Cerebellar nuclear complex (tissue), 1 donor: ENCODE measurements around the gene RIN3.

Experiments
- DNase-seq, 2 experiments: peaks; one replicate each; lab custom pipeline; 2025; lab: John Stamatoyannopoulos, UW

The RIN3 gene

DNA sequence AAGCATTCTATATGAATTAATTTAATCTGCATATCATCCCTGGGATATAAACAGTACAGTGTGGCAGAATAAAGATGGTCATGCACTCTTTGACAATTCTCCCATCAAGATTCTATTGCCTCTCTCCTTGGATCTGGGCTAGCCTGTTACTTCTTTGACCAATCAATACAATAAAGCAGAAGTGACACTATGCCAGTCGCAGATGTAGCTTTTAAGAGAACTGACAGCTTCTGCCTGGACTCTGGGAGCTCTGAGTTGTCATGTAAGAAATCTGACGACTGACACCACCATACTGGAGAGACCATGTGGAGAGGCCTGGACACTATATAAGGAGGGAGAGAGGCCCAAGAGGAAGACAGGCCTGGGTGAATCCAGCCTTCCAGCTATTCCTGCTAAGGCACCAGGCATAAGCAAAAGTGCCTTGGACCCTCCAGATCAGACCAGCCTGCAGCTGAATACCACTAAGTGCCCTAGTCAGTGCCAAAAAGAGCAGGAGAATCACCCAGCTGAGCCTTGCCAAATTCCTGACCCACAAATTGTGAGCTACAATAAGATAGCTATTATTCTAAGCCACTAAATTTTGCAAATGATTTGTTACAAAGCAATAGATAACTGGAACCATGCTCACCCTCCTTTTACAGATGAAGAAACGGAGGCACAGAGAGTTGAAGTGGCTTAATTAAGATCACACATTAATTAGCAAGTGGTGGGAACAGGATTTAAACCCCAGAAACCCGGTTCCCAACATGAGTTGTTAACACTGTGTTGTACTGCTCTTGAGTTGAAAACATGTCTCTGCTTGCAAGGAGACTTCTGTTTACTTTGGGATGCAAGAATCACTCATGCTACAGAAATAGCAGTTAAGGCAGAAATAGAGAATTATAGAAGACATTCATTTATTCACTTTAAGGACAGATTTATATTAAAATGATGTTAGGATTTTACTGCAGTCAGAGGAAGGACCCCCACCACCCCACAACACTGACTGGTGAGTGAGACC, 84.6 kb downstream of the RIN3 start:
- no peak for DNase-seq

DNA sequence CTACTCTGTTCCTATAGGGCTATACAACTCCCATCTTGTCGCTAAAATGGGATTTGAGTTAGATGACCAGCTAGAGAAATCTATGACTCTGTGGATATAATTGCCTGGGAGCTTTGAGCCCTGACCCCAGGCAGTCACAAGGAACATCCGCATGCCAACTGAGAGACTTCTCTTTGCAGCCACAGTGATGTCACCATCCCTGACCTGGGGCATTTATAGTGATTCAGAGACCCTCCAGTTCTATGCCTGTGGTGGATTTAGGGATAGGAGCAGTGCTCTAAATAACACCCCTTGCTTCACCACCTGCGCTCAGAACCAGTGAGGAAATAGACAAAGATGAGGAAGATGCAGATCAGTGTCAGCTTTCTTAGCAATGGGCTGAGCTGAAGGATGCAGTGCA, 86.2 kb downstream of the RIN3 start:
- DNase-seq: no peak

DNA sequence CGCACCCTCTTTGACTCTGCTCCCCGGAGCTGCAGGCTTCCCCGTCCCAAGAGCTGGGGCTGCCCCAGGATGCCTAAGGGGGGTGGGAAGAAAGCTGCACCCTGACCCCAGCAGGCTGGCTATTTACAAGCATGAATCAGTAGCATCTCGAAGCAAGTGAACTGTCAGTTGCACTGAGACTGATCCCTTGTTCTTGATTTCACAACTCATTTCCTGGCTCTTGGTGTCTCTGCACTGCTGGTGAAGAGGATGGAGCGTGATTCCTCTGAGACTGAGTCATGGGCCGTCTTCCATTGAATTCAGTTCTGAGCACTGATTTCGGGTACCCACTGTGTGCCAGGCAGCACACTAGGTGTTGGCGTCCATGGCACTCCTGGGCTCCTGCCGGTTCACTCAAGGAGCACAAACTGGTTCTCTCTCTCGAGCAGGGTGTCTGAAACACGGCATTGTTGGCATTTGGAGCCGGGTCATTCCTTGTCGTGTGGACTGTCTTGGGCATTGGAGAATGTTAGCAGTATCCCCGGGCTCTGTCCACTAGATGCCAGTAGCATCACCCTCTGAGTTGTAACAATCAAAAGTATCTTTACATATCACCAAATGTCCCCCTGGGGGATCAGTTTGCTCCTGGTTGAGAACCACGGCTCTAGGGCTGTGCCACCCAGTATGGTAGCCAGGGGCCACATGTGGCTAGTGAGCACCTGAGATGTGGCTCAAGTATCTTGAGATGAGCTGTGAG, 86.9 kb downstream of the RIN3 start:
- no peak for DNase-seq

DNA sequence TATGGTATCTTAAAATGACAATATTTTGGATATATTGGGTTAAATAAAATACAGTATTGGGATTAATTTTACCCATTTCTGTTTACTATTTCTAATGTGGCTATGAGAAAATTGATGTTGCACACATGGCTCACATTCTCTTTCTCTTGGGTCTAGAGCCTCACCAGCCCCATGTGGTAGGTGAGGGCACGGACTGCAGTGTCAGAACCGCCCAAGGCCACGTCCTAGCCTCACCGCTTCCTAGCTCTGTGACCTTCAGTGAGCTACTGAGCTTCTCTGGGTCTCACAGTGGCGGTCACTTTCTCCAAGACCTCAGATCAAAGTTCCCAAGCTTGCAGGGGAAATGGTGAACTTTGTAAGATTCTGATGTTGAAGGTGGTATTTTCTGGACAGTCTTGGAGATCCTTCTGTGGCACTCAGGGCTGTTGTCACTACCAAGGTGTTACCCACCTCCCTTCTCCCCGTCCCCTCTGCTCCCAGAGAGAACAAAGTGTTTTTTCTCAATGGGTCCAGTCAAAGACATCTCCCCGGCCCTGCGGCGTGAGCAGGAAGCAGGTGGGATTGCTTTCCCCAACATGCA, 87.6 kb downstream of the RIN3 start:
- no peak for DNase-seq

DNA sequence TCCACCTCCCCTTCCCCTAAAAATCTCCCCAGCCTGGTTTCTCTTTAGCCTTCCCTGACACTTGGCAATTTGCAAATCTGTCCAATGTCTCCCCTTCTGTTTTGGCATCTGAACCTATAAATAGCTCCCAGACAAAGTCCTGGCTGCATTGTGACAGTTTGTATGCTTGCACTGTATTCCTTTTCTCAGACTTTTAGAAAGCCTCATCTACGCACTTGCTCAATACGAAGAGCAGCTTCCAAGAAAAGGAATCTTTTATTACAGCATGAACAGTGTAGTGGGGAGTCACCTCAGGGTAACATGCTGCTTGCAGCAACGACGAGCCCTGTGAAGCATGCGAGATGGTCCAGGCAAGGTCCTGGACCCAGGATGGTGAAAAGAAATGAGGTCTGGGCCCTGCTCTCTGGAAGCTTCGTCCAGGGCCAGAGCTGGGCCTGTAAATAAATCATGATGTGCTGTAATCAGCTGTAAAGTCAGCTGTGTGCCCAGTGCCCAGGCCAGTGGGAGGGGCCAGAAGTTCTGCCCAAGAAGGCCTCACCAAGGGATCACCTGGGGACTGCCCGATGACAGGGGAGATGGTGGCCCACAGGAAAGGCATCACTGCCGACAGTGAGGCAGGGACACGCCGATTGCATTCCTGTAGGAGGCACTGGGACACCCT, 88.3 kb downstream of the RIN3 start:
- no peak for DNase-seq

DNA sequence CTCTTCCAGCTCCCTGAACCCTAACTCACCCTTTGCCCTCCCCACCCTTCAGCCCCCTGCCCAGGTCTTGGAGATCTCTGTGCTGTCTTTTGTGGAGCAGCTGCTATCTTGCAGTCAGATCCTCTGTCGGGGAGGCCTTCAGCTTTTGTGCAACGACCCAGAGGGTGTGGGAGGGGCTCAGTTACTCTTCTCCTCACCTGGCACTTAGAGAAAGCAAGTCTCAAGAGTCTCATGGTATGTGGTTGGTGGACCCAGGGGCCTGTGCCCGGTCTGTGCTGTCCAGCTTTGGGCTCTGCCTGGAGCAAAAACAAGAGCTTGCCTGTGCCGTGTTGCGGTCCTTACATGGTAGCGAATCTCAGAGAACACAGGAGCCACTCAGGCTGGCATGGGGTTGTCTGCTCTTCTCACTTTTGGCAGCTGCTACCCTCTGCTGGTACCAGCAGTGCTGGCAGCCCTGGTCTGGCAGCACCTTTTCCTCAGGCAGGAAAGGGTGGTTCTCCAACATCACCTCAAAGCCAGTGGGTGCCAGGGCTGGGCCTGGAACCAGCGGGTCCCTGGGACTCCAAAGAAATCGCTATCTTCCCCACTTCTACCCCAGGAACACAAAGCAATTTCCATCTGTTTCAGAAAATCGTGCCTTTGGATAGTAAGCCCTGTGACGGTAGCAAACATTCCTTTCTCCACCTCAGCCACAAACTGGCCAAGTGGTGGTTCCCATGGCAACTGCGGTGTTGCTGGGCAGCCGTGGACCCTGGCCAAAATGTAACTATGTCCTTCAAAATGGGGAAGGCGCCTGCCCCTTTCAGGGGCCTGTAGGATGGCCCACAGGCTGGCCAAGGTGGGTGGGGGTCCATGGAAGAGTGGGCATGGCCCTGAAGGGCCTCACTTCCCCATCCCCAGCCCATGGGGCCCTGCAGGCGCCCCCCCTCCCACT, 90.0 kb downstream of the RIN3 start:
- peak; percentile 11 to 51 for DNase-seq

DNA sequence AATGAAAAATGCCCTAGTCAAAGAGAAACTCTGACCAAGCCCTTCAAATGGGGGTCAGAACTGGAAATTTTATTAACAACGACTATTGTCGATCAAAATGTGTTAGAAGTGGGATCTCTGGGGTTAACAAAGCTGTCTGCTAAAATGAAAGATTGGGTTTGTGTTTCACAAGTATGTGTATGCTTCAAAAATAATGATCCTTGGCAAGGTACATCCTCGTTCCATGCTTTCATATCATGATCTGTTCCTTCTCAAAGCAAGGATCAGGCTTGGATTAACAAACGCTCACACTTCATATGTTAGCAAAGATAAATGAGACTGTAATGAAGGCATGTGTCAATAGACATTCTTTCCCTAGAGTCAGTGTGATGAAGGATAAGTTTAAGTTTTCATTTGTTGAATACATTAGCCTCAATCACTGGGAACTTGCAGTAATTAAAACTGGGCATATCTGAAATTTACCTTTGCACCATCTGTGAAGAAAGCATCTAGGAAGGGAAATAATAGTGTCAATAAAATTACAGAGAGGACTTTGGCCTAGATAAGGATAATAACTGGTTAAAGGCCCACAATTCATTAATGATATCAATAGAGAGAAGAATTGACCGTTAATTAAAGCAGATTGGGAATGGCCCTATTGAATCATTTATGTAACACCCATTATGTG, 91.8 kb downstream of the RIN3 start:
- DNase-seq: no peak

DNA sequence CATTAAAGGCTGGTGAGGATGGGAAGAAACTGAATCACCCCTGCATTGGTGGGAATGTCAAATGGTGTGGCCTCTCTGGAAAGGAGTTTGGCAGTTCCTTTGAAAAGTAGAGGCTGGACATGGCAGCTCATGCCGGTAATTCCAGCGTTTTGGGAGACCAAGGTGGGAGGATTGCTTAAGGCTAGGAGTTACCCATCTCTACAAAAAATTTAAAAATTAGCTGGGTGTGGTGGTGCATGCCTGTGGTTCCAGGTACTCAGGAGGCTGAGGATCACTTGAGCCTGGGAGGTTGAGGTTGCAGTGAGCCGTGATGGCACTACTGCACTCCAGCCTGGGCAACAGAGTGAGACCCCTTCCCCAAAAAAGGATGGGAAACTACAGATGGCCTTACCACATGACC, 93.7 kb downstream of the RIN3 start:
- DNase-seq: no peak

DNA sequence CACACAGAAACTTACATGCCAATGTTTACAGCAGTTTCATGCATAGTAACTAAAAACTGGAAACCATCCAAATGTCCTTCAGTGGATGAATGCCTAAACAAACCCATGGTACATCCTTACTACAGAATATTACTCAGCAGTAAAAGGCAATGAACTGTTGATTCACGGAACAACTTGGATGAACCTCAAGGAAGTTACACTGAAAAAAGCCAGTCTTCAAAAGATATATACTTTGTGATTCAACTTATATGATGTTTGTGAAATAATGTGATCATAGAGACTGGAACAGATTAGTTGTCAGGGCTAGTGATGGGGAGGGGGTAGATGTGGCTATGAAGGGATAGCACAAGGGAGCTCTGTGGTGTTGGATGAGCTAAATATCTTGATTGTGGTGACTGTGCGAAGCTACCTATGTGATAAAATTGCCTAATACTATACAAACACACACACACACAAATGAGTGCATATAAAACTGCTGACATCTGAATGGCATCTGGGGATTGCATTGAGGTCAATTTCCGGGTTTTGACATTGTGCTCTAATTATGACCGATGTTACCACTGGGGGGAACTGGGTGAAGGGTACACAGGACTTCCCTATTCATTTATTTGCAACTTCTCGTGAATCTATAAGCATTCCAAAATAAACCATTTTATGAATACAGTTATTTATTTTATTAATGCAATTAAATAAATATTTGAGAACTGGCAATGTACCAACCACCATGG, 94.3 kb downstream of the RIN3 start:
- DNase-seq: no peak

DNA sequence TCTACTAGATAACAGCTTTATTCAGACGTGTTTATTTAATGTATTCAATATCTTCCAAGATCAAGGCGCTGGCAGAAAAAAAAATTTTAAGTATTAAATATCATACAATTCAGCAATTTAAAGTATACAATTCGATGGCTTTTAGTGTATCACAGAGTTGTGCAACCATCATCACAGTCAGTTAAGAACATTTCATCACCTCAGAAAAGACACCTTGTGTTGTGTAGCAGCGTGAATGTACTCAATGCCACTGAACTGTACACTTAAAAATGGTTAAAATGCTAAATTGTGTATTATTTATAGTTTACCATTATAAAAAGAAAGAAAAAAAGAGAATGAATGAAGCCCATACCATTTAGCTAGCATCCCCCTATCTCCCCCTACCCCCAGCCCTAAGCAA, 96.4 kb downstream of the RIN3 start:
- no peak for DNase-seq

DNA sequence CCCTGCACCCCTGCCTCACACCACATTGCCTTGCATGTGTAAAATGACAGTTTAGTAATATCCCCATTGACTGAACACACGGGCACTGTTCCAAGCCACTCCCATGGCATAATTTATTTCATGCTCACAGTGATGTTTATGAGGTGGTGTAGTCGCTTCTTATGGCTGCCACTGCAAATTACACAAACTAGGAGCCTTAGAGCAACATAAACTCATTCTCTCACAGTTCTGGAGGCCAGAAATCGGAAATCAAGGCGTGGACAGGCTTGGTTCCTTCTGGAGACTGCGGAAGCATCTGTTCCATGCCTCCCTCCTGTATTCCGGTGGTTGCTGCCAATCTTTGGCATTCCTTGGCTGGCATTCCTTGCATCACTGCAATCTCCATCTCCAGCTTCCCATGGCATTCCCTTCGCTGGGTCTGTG, 97.3 kb downstream of the RIN3 start:
- DNase-seq: peak in 1 of 2 experiments; percentile 22

DNA sequence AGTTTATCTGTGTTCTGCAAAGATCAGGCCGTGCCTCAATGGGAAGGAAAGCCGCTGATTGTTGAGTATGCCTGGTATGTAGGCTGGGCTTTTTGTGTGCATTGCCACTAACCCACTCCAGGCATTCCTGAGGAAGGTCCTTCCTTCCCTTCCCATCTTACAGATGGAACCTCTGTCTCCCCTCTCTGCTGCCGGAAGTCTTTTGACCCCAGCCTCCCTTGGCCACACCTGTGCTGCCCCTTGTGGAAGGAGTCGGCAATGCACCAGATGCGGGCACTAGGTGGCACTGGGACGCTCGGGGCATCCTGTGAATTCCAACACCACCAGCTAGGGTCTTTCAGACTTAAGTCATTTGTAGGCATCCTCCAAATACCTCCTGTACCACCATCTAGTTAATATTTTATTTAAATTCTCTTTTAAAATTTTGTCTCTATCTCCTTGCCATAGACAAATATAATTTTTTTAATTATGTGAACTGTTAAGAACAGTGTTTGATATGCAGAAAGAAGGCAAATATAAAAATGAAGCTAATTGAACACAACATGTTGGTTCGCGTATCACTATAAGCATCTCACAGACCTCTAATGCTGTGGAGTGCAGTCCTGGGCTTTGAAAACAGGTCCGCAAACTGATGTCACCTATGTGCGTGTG, 99.6 kb downstream of the RIN3 start:
- DNase-seq: no peak

DNA sequence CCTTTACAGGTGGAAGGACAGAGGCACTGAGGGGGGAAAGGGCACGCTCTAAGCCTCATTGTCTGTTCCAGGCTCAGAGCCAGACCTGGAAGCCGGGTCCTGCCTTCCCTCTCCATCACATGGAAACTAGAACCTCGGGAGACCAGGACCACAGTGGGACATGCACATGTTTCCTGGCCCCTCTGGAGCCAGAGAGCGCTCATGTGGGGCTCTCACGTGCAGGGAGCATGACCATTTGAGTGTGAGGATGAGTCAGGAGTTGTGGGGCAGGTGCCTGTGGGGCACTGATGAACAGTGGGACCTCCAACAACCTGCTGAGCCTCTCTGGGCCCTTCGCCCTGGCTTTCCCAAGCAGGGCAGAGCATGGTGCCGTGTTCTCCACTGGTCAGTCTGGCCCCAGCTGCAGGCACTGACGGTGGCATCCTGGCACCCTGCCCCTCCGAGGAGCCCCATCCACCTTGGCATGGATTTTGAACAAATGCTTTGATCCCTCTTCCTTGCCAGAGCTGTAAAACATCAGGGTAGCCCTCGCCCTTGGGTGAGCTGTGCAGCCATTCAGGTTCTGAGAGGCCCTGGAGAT, 100.2 kb downstream of the RIN3 start:
- DNase-seq: no peak

DNA sequence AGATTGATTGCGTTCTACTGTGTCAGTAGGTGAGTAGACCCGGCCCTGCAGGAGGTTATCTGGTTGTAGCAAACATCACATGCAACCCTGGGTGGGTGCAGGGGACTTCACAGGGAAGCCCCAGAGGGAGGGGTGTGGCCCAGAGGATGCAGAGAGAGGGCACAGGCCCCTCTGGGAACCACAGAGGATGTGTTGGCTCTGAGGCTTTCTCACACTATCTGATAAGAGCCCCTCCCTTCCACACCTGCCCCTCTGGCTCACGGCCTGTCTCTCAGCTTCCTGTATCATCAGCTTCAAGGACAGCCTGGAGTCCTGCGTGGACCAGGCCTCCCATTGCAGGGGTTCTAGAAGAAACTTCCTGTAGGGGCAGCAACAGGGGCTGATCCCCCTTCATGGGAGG, 101.9 kb downstream of the RIN3 start:
- no peak for DNase-seq

DNA sequence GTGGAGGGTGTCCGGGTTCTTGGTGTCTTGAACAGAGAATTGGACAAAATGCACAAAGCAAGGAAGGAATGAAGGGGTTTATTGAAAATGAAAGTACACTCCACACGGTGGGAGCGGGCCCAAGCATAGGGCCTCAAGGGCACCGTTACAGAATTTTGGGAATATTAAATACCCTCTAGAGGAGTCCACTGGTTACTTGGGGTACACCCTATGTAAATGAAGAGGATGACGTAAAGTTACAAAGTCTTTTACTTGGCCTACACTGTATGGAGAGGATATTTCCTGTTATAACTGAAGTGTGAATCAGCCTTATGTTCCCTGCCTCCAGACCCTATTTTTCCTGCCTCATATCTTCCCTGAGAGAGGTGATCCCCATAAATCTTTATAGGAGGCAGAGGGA, 102.6 kb downstream of the RIN3 start:
- no peak for DNase-seq

DNA sequence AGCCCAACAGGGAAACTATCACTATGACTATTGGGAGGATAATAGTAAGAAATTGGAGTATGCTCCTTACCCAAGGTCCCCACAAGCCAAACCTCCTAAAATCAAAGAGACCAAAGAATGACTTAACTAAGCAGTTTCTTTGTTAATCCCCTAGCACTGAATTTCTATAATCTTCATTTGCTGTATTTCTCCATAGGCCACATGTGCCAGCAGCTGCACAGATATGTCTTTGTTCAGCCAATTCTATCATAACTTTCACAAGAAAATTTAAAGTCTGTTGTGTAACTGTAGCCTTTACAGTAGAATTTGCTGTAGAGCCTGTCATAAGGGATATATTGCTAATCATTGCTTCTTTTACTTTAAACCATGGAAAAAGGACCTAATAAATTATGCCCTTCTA, 104.0 kb downstream of the RIN3 start:
- DNase-seq: no peak

DNA sequence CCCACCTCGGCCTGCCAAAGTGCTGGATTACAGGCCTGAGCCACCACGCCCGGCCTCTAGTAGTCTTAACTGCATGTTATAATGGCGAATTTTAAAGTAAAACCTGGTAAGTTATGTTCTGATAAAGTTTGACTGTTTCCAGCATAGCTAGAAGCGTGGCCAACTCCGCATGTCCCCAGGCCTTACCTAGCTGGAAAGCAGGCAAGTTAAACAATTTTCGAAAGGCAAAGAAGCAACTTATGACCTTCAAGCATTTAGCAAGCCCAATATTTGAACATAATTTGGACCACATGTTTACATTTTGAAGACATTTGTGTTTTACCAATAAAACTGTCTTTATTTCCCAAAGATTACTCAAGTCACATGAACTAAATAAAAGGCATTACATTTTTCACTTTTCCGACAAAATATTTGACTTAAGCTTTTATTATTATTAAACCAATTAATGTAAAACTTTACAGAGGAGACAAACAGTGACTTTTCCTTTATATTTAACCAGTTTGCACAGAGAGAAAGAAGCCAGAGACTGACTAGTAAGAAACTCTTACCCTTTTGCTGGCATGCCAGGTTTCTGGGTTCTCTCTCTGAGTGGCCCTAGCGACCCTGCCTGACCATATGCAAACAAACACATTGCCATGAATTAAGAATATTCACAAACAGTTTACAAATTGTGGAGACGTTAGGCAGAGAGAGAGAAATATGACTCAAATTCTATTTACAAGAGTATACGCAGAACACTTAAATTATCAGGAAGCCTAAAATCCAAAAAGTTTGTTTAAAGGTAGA, 106.3 kb downstream of the RIN3 start:
- DNase-seq: no peak

DNA sequence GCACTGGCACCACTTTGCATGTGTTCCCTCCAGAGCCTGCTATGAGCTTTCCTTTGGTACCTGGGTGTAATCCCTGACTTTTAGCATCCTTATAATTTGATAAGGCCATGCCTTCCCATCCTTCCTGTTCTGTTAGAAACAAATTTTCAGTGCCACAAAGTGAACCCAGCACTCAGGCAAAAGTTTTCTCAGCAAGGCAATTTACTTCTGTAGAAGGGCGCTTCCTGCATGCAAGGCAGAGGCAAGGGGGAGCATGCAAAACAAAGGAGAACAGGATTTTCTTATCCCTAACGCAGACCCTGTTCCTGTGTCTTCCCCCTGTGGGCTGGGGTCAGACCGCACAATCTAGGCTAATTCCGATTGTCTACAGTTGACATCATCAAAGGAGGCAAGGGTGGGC, 108.7 kb downstream of the RIN3 start:
- no peak for DNase-seq
